Testis (tissue), 3 donors: Measurements from ENCODE around the gene SPSB3. TPM values are rescaled to one million over a fixed set of nuclear protein-coding genes. Genes with fewer than 3 reads are reported as not detected.

ENCODE experiments used
- DNase-seq: peaks from one replicate; pipeline ENCODE4 v3.0.0-alpha.2; 2019
- H3K27ac ChIP-seq, 2 donors: fragments of 200-600 bp; sonication (generic); one replicate each; pipeline ENCODE4 v1.5.1; 2019
- H3K27me3 ChIP-seq: fragments of 200-600 bp; sonication (generic); one replicate; pipeline ENCODE4 v1.5.1; 2019
- H3K36me3 ChIP-seq: fragments of 200-600 bp; sonication (generic); one replicate; pipeline ENCODE4 v1.5.1; 2017; ENCODE audit warnings: low read depth; ENCODE audit errors: missing control alignments
- H3K4me1 ChIP-seq: fragments of 200-600 bp; sonication (generic); one replicate; pipeline ENCODE4 v1.5.1; 2019
- H3K4me3 ChIP-seq, 2 donors: fragments of 200-600 bp; sonication (generic); one replicate each; pipeline ENCODE4 v1.5.1; 2017 to 2019
- H3K9me3 ChIP-seq: fragments of 200-600 bp; sonication (generic); one replicate; pipeline ENCODE4 v1.5.1; 2017
- POLR2A ChIP-seq: fragments of 450-650 bp; IDR thresholded peaks from one replicate; pipeline ENCODE4 v1.6.1; 2017; ENCODE audit warnings: antibody characterized with exemption, mild to moderate bottlenecking, moderate library complexity
- WGBS, 2 donors: methylation state at CpG; one replicate each; pipeline ENCODE4 v1.1.5; 2018; 5-methylcytosine and 5-hydroxymethylcytosine counted together
- intact Hi-C: fragments of 100-400 bp; cut with DNase I; formaldehyde crosslinking; loops from one replicate; pipeline ENCODE4 v1.15.1; 2023; ENCODE audit warnings: low total_unique reads
- polyA plus RNA-seq: library from polyadenylated mRNA; stranded (reverse); fragments of 350-450 nt; fragmentation: Illumina TruSeq; extraction: RNeasy Lipid Tissue Mini Kit (QIAGEN cat#74804); gene quantifications from one replicate; pipeline ENCODE4 v1.2.3, GENCODE V29; 2014; ENCODE audit warnings: low read depth, low replicate concordance; ENCODE audit not compliant: insufficient read depth
- total RNA-seq, 2 donors: library from RNA; depleted of rRNA; stranded (reverse); fragments of >200 nt; gene quantifications; one replicate each; pipeline ENCODE4 v1.2.3, GENCODE V29; 2016
- TF ChIP-seq, protein P1 (sequence below), 3 experiments: fragments of 450-650 bp in 2 of 3; fragments of 200-600 bp in 1 of 3; sonication (generic) in 1 of 3; IDR thresholded peaks; one replicate each; pipeline ENCODE4 v1.5.1; 2016 to 2019; ENCODE audit warnings: antibody characterized with exemption in 3 of 3, mild to moderate bottlenecking in 2 of 3, moderate library complexity in 1 of 3

The SPSB3 gene
- total and polyA plus RNA-seq, 3 donors from 2014 or later: 43.8 to 114 (median 111) TPM

DNA sequence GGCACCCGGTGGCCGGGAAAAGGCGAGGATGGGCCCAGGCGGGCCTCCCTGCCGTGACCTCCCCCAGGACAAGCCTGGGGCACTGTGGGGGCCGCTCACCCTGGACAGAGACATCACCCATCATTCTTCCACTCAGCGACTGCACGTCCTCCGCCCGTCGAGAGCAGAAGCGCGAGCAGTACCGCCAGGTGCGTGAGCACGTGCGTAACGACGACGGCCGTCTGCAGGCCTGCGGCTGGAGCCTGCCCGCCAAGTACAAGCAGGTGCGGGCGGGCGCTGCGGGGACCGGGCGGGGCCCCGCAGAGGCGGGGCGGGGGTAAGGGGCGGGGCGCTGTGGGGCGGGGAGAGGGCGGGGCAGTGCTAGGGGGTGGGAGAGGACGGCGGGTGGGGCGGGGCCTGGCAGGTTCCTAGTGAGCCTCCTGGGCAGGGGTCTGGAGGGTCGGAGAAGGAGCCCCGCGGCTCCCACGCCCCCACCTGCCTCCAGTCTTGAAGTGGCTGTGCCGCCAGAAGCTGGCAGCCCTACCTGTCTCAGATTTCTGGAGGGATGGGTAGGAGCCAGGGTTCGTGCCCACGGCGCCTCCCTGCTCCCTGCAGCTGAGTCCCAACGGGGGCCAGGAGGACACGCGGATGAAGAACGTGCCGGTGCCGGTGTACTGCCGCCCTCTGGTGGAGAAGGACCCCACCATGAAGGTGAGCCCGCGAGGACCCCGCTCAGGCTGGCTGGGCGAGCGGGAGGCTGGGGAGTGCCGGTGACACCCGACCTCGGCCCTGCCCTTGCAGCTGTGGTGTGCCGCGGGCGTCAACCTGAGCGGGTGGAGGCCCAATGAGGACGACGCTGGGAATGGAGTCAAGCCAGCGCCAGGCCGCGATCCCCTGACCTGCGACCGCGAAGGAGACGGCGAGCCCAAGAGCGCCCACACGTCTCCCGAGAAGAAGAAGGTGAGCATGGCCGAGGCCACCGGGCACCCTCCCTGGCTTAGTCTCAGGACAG lies 18.6 kb downstream of the SPSB3 start:
- intact Hi-C loops: no loop called here
- Histone ChIP-seq H3K4me3 (peak overlapping the region; percentile 4 to 36), H3K36me3 (no peaks in the 10 kb centered on the region), H3K27ac (no peak overlapping the region), H3K4me1 (no peaks in the 10 kb centered on the region), H3K9me3 (no peaks in the 10 kb centered on the region), H3K27me3 (no peaks in the 10 kb centered on the region)
- 45 to 56% methylated on average over 27 to 67 of the region's 81 CpGs for WGBS, 2 donors
- TF ChIP-seq, protein P1, sequence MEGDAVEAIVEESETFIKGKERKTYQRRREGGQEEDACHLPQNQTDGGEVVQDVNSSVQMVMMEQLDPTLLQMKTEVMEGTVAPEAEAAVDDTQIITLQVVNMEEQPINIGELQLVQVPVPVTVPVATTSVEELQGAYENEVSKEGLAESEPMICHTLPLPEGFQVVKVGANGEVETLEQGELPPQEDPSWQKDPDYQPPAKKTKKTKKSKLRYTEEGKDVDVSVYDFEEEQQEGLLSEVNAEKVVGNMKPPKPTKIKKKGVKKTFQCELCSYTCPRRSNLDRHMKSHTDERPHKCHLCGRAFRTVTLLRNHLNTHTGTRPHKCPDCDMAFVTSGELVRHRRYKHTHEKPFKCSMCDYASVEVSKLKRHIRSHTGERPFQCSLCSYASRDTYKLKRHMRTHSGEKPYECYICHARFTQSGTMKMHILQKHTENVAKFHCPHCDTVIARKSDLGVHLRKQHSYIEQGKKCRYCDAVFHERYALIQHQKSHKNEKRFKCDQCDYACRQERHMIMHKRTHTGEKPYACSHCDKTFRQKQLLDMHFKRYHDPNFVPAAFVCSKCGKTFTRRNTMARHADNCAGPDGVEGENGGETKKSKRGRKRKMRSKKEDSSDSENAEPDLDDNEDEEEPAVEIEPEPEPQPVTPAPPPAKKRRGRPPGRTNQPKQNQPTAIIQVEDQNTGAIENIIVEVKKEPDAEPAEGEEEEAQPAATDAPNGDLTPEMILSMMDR (IDR thresholded peaks at IDR 0.05): peak in 2 of 3 experiments; percentile 16 to 25
- TF ChIP-seq POLR2A: no peak
- DNase-seq: no peak

DNA sequence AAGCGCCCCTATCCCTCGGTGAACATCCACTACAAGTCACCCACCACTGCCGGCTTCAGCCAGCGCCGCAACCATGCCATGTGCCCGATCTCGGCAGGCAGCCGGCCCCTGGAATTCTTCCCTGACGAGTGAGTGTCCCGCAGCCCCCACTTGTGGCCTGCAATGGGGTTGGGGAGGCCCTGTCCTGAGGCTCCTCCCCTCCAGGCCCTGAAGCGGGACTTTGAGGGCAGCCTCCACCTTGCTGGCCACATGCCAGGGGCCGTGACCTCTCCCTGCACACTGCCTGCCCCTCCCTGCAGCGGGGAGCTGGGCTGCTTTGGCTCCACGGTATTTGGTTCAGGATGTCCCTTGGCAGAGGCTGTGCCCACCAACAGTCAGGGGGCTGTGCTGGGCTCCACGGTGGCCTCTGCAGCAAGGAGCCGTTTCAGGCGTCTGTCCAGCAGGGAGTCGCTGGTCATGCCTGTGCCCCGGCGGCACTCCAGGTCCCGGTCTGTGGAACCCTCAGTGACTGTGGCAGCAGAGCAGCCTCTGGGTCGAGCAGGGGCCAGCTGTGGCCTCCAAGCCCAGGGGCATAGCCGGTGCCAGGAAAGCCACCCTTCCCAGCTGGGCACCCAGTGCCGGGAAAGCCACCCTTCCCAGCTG lies 19.4 kb downstream of the SPSB3 start:
- 85 to 91% methylated on average over 12 to 13 of the region's 24 CpGs for WGBS, 2 donors
- H3K9me3 ChIP-seq: no peaks in the 10 kb centered on the region
- H3K4me3 ChIP-seq: no peak overlapping the region
- H3K27ac ChIP-seq: no peak overlapping the region
- H3K4me1 ChIP-seq: no peaks in the 10 kb centered on the region
- no peaks in the 10 kb centered on the region for H3K36me3 ChIP-seq
- intact Hi-C loops: no loop called here
- no peak for DNase-seq
- no peak for TF ChIP-seq POLR2A
- TF ChIP-seq, protein P1 (IDR thresholded peaks at IDR 0.05): no peak
- H3K27me3 ChIP-seq: no peaks in the 10 kb centered on the region

DNA sequence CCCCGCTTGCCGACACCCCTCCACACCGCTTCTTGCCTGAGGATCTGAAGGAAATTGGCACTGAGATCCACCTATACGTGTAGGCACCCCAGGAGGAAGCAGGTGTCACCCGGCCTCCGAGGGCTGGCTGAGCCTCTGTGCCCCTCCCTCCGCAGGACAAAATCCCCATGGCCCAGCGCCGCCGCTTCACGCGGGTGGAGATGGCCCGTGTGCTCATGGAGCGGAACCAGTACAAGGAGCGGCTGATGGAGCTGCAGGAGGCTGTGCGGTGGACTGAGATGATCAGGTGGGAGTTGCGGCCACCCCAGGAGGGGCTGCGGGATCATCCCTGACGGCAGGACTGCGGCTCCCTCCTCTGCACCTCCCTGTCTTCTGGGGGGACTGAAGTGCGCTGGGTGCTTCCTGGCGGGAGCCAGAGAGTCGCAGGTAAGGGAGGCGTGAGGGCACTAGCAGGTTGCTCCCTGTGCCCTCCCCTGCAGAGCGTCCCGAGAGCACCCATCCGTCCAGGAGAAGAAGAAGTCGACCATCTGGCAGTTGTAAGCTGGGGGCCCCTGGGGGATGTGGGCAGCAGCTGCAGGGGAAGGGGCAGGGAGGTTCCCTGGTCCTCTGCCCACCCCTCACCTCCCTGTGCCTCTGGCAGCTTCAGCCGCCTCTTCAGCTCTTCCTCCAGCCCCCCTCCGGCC lies 20.0 kb downstream of the SPSB3 start:
- TF ChIP-seq, protein P1 (IDR thresholded peaks at IDR 0.05): no peak
- no peak for TF ChIP-seq POLR2A
- 90 to 91% methylated on average over 25 to 30 of the region's 30 CpGs for WGBS, 2 donors

DNA sequence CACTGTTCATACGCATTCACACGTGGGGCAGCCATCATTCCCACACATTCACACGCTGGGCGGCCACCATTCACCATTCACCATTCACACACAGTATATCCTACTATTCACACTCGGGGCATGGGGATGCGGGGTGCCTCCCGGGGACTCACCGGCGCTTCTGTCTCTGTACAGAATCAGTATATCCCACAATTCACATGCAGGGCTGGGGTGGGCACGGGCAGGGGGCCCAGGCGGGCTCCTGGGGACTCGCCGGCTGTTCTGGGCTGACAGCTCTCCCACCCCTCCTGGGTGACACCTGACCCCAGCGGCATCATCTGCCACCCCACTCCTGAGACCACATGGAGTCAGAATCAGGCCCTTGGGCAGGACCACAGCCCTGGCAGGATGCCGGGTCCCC lies 20.6 kb downstream of the SPSB3 start:
- no peaks in the 10 kb centered on the region for H3K36me3 ChIP-seq
- H3K27ac ChIP-seq: no peak overlapping the region
- no peaks in the 10 kb centered on the region for H3K27me3 ChIP-seq
- H3K9me3 ChIP-seq: no peaks in the 10 kb centered on the region
- DNase-seq: no peak
- 93 to 94% methylated on average over 15 of the region's 15 CpGs for WGBS, 2 donors
- intact Hi-C loops: no loop called here
- no peak overlapping the region for H3K4me3 ChIP-seq
- H3K4me1 ChIP-seq: no peaks in the 10 kb centered on the region
- TF ChIP-seq, protein P1 (IDR thresholded peaks at IDR 0.05): no peak
- no peak for TF ChIP-seq POLR2A

More for the DNA sequence above, 20.0 kb downstream of the SPSB3 start:
- Histone ChIP-seq H3K27ac (no peak overlapping the region), H3K4me3 (no peak overlapping the region), H3K36me3 (no peaks in the 10 kb centered on the region), H3K9me3 (no peaks in the 10 kb centered on the region), H3K4me1 (no peaks in the 10 kb centered on the region), H3K27me3 (no peaks in the 10 kb centered on the region)
- intact Hi-C loops: no loop called here
- no peak for DNase-seq
